Testis (tissue), 2 donors: ENCODE results near the gene FAM24A.

Experiments
- POLR2A ChIP-seq: fragments of 450-650 bp; IDR thresholded peaks from one replicate; pipeline ENCODE4 v1.6.1; 2017; ENCODE audit warnings: antibody characterized with exemption, mild to moderate bottlenecking, moderate library complexity
- TF ChIP-seq, protein P1 (sequence below), 3 experiments: fragments of 450-650 bp in 2 of 3; fragments of 200-600 bp in 1 of 3; sonication (generic) in 1 of 3; IDR thresholded peaks; one replicate each; pipeline ENCODE4 v1.5.1; 2016 to 2019; ENCODE audit warnings: antibody characterized with exemption in 3 of 3, mild to moderate bottlenecking in 2 of 3, moderate library complexity in 1 of 3

DNA sequence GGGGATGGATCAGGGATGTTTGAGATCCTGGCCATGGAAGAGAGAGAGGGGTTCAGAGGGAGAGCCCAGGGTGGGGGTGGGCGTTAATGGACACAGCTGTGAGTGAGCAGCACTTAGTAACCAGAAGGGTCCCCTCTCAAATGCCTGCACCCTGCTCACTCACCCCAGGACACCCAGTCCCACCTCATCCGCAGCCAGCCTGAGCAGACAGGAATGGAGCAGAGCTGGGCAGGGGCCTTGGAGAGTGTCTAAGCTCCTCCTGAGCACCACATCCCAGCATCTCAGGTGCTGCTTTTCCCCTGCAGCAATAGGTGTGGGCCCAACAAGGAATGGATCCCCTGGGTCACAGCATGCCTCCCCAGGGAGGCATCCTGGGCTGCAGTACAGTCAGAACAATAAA lies 5.3 kb downstream of the FAM24A start:
- no peak for TF ChIP-seq POLR2A
- TF ChIP-seq, protein P1, sequence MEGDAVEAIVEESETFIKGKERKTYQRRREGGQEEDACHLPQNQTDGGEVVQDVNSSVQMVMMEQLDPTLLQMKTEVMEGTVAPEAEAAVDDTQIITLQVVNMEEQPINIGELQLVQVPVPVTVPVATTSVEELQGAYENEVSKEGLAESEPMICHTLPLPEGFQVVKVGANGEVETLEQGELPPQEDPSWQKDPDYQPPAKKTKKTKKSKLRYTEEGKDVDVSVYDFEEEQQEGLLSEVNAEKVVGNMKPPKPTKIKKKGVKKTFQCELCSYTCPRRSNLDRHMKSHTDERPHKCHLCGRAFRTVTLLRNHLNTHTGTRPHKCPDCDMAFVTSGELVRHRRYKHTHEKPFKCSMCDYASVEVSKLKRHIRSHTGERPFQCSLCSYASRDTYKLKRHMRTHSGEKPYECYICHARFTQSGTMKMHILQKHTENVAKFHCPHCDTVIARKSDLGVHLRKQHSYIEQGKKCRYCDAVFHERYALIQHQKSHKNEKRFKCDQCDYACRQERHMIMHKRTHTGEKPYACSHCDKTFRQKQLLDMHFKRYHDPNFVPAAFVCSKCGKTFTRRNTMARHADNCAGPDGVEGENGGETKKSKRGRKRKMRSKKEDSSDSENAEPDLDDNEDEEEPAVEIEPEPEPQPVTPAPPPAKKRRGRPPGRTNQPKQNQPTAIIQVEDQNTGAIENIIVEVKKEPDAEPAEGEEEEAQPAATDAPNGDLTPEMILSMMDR (IDR thresholded peaks at IDR 0.05) = no peak
